WI38 (cell line): ENCODE results near the gene KLHDC4.
"Not testable (repeated sequence)": the region's sequence is repeated elsewhere in the genome, so short reads cannot be mapped to it uniquely, and the experiment has no call there.

Experiments
- H3K4me3 ChIP-seq: 2 replicates; pipeline ENCODE4 v1.5.1; 2011; ENCODE audit warnings: low read depth, mild to moderate bottlenecking, control low read depth, low read length
- TF ChIP-seq, protein P1 (sequence below): IDR thresholded peaks from 2 replicates; pipeline ENCODE4 v1.5.1; 2012; ENCODE audit warnings: low read depth, mild to moderate bottlenecking, control low read depth, low read length

The KLHDC4 gene

DNA sequence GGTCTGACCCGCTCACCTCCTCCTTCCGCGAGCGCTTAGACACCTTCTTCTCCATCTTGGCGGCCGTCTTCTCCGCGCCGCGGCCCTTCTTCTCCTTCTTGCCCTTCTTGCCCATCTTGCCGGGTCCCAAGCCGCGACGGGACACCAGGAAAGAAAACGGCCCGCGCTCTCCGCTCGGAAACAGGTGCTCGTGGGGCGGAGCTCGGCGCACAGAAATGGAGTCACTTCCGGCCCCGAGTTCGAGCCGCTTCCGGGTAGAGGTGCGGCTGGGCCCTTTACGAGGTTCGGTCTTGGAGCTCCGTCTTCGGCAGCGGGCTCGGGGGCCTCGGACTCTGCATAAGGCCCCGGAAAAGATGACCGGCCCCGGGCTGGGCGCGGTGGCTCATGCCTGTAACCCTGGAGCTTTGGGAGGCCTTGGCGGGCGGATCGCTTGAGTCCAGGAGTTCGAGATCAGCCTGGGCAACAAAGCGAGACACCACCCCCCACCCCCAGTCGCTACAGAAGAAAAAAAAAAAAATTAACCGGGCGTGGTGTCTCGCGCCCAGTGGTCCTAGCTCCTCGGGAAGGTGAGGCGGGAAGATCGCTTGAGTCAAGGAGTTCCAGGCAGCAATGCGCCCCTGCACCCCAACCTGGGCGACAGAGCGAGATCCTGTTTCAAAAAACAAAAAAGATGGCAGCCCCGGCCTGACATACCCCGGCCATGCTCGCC, at the start of gene KLHDC4:
Gene KLHDC4, minus strand, starts transcription at position 211 of the 709 bp plus-strand sequence. Its CDS starts 96 bp downstream, at position 115.
- TF ChIP-seq, protein P1, sequence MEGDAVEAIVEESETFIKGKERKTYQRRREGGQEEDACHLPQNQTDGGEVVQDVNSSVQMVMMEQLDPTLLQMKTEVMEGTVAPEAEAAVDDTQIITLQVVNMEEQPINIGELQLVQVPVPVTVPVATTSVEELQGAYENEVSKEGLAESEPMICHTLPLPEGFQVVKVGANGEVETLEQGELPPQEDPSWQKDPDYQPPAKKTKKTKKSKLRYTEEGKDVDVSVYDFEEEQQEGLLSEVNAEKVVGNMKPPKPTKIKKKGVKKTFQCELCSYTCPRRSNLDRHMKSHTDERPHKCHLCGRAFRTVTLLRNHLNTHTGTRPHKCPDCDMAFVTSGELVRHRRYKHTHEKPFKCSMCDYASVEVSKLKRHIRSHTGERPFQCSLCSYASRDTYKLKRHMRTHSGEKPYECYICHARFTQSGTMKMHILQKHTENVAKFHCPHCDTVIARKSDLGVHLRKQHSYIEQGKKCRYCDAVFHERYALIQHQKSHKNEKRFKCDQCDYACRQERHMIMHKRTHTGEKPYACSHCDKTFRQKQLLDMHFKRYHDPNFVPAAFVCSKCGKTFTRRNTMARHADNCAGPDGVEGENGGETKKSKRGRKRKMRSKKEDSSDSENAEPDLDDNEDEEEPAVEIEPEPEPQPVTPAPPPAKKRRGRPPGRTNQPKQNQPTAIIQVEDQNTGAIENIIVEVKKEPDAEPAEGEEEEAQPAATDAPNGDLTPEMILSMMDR = no peak
- H3K4me3 ChIP-seq = peak within 1 kb of the TSS; percentile 84

DNA sequence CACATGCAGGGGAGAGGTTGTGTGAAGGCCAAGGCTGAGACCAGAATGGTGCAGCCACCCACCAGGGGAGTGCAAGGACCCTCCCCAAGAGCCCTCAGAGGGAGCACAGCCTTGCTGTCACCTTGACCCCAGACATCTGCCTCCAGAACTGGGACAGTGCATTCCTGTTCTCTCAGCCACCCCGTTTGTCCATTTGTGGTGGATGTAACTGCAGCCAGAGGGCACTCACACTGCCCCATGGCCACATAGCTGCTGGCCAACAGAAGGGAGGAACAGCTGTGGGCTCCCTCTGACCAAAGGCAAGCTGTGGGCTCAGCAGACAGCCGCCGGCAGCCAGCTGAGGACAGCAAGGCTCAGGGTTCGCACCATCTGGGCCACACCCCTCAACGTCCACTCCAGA, 49.8 kb upstream of the KLHDC4 start:
- H3K4me3 ChIP-seq = no peak overlapping the region
- TF ChIP-seq, protein P1 = no peak

DNA sequence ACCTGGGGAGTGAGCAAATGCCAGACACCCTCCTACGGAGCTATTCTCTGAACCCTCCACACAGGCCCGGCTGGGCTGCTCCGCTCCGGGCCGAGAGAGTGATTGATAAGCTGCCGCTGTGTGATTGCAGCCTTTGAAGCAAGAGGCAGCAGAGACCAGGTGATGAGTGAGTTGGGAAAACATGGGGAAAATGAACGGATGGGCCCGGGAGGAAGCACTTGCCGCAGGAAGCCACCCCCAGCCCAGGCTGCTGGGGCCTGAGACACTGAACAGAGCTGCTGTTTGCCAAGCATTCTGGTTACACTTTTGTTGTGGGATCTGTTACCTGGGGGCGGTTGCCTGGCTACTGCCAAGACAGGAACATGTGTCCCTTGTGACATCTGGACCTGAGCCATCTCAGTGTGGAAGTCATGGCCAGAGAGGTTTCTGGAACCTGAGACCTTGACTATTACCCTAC, 46.4 kb upstream of the KLHDC4 start:
- TF ChIP-seq, protein P1 = no peak
- H3K4me3 ChIP-seq = no peak overlapping the region

- H3K4me3 ChIP-seq = not testable (repeated sequence)
These were observed 45.7 kb upstream of the KLHDC4 start for GRCh38 chr16:87811454-87811853.

DNA sequence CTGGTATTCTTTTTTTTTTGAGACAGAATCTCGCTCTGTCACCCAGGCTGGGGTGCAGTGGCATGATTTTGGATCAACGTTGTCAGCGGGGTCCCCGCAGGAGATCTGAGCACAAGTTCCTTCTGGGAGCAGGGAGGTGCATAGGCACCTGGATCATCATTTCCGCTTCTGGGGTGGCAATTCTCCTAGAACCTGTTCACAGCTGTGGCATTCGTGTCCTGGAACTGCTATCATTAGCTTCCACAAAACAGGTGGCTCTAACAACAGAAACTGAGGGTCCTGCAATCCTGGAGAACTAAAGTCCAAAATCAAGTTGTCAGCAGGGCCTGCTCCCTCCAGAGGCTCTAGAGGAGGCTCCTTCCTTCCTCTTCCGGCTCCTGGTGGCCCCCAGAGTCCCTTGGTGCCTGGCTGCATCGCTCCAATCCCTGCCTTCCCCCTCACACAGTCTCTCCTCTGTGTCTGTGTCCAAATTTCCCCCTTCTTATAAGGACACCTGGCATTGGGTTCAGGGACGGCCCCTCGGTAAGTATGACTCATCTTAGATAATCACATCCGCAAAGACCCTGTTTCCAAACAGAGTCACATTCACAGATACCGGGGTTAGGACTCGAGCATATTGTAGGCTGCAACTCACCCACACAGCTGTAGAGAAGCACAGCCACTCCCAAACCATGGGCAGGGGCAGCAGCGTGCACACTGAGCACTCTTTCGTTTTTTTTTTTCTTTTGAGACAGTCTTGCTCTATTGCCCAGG, 43.5 kb upstream of the KLHDC4 start:
- TF ChIP-seq, protein P1 = no peak
- H3K4me3 ChIP-seq = no peak overlapping the region

- TF ChIP-seq, protein P1 = no peak
- H3K4me3 ChIP-seq = no peak overlapping the region
These were observed 42.3 kb upstream of the KLHDC4 start for GRCh38 chr16:87808108-87808507.

GRCh38 chr16:87806641-87807546, 41.1 kb upstream of the KLHDC4 start:
- TF ChIP-seq, protein P1 = no peak
- H3K4me3 ChIP-seq = peak overlapping the region; percentile 47
